H1 (cell line): ENCODE results near the gene TBX2. TPM values are rescaled to one million over a fixed set of nuclear protein-coding genes. Genes with fewer than 3 reads are reported as not detected.

Experiments used
- CTCF ChIA-PET: fragments of 300-600 bp; sonication (Branson Sonifier 250); formaldehyde crosslinking; loops from one replicate; lab custom pipeline; 2021; ENCODE audit not compliant: partially characterized antibody; lab: Charles Lee
- POLR2A ChIA-PET: fragments of 300-600 bp; sonication (Branson Sonifier 250); formaldehyde crosslinking; loops from one replicate; lab custom pipeline; 2021; ENCODE audit warnings: inconsistent platforms; ENCODE audit not compliant: partially characterized antibody; lab: Charles Lee
- DNase-seq, 2 experiments: peaks; one replicate each; pipeline versions ENCODE4 v3.0.0 to v3.0.0-alpha.2; 2010 to 2022; ENCODE audit warnings: low spot score in 2 of 2, low read depth in 1 of 2, mixed read lengths in 1 of 2
- FAIRE-seq: peaks from 2 replicates; lab custom pipeline; 2011; peaks lifted over from hg19 to GRCh38; lab: Jason Lieb, UNC
- H2AFZ ChIP-seq: 2 replicates; pipeline ENCODE4 v1.8.1; 2012; ENCODE audit warnings: low read length, inconsistent platforms
- H2AK5ac ChIP-seq: 2 replicates; pipeline ENCODE4 v1.6.1; 2013; ENCODE audit warnings: low read depth, low read length
- H2BK120ac ChIP-seq: replicated peaks from 2 replicates; pipeline ENCODE3; 2013; ENCODE audit warnings: low read depth, low read length, inconsistent platforms
- H2BK12ac ChIP-seq: 2 replicates; pipeline ENCODE4 v1.6.1; 2013; ENCODE audit warnings: low read depth, low read length
- H2BK15ac ChIP-seq: 2 replicates; pipeline ENCODE4 v1.6.1; 2013; ENCODE audit warnings: low read length
- H2BK20ac ChIP-seq: 2 replicates; pipeline ENCODE4 v1.6.1; 2013; ENCODE audit warnings: low read length
- H2BK5ac ChIP-seq: 2 replicates; pipeline ENCODE4 v1.6.1; 2013; ENCODE audit warnings: low read depth, low read length
- H3K14ac ChIP-seq: 2 replicates; pipeline ENCODE4 v1.6.1; 2013; ENCODE audit warnings: inconsistent platforms; ENCODE audit not compliant: insufficient read length
- H3K18ac ChIP-seq: 2 replicates; pipeline ENCODE4 v1.6.1; 2013; ENCODE audit warnings: low read length; ENCODE audit errors: extremely low read depth
- H3K23ac ChIP-seq: 2 replicates; pipeline ENCODE4 v1.6.1; 2013; ENCODE audit warnings: inconsistent platforms; ENCODE audit not compliant: insufficient read length
- H3K23me2 ChIP-seq: 2 replicates; pipeline ENCODE4 v1.6.1; 2013; ENCODE audit warnings: low read depth, low read length
- H3K27ac ChIP-seq: 2 replicates; pipeline ENCODE4 v1.6.1; 2011; ENCODE audit warnings: low read depth, low read length, inconsistent platforms
- H3K27me3 ChIP-seq, 4 experiments: replicated peaks in 1 of 4; 1 replicate in 1 of 4; 2 replicates in 3 of 4; pipeline versions ENCODE4 v1.6.1 to v1.8.1; 2011 to 2013; ENCODE audit warnings: low read length in 3 of 4, mild to moderate bottlenecking in 3 of 4, inconsistent platforms in 2 of 4, mixed read lengths in 2 of 4, moderate library complexity in 1 of 4; ENCODE audit not compliant: control insufficient read depth in 3 of 4, insufficient read depth in 3 of 4; ENCODE audit errors: extremely low read depth in 1 of 4
- H3K36me3 ChIP-seq, 4 experiments: 2 replicates each; pipeline versions ENCODE4 v1.6.1 to v1.8.1; 2011 to 2013; ENCODE audit warnings: mild to moderate bottlenecking in 4 of 4, low read length in 3 of 4, moderate library complexity in 2 of 4, control low read depth in 1 of 4, inconsistent platforms in 1 of 4; ENCODE audit not compliant: insufficient read depth in 4 of 4, control insufficient read depth in 2 of 4
- H3K4ac ChIP-seq: replicated peaks from 2 replicates; pipeline ENCODE3; 2013; ENCODE audit warnings: low read length, low read depth, mixed read lengths, inconsistent platforms; ENCODE audit not compliant: insufficient read length
- H3K4me1 ChIP-seq, 4 experiments: replicated peaks in 1 of 4; 1 replicate in 1 of 4; 2 replicates in 3 of 4; pipeline versions ENCODE4 v1.6.1 to v1.8.1; 2011 to 2013; ENCODE audit warnings: low read length in 3 of 4, inconsistent platforms in 2 of 4, mixed read lengths in 1 of 4; ENCODE audit not compliant: insufficient read depth in 4 of 4, control insufficient read depth in 3 of 4
- H3K4me2 ChIP-seq, 2 experiments: 2 replicates each; pipeline versions ENCODE4 v1.6.1 to v1.8.1; 2011 to 2013; ENCODE audit warnings: low read depth in 2 of 2, low read length in 2 of 2, control low read depth in 1 of 2, inconsistent platforms in 1 of 2, mild to moderate bottlenecking in 1 of 2; ENCODE audit not compliant: insufficient read depth in 1 of 2
- H3K4me3 ChIP-seq, 4 experiments: fragments of 200-600, 300-600 bp in 1 of 4; sonication (generic), shearing (Covaris generic), sonication (Bioruptor Twin) in 1 of 4; 2 replicates each; pipeline versions ENCODE4 v1.5.1 to v1.8.1; 2011 to 2016; ENCODE audit warnings: low read length in 4 of 4, low read depth in 3 of 4, control low read depth in 2 of 4, inconsistent platforms in 2 of 4, mild to moderate bottlenecking in 2 of 4, mixed read lengths in 1 of 4, moderate library complexity in 1 of 4; ENCODE audit not compliant: insufficient read depth in 2 of 4; ENCODE audit errors: extremely low read depth in 1 of 4
- H3K56ac ChIP-seq: replicated peaks from 2 replicates; pipeline ENCODE3; 2013; ENCODE audit warnings: low read depth, mild to moderate bottlenecking, mixed read lengths, low read length, inconsistent platforms; ENCODE audit not compliant: insufficient read length
- H3K79me1 ChIP-seq: 2 replicates; pipeline ENCODE4 v1.6.1; 2013; ENCODE audit warnings: low read depth, low read length, control low read depth
- H3K79me2 ChIP-seq, 2 experiments: 2 replicates each; pipeline versions ENCODE4 v1.6.1 to v1.8.1; 2012 to 2013; ENCODE audit warnings: low read length in 2 of 2, mild to moderate bottlenecking in 2 of 2, inconsistent platforms in 1 of 2; ENCODE audit not compliant: insufficient read depth in 2 of 2, control insufficient read depth in 1 of 2
- H3K9ac ChIP-seq, 4 experiments: replicated peaks in 1 of 4; 1 replicate in 1 of 4; 2 replicates in 3 of 4; pipeline versions ENCODE4 v1.6.1 to v1.8.1; 2011 to 2013; ENCODE audit warnings: low read depth in 3 of 4, low read length in 3 of 4, control low read depth in 2 of 4, mild to moderate bottlenecking in 2 of 4, moderate library complexity in 2 of 4, inconsistent platforms in 1 of 4; ENCODE audit errors: extremely low read depth in 1 of 4
- H3K9me3 ChIP-seq, 2 experiments: 2 replicates each; pipeline versions ENCODE4 v1.6.1 to v1.8.1; 2012 to 2013; ENCODE audit warnings: mild to moderate bottlenecking in 2 of 2, moderate library complexity in 2 of 2, control low read depth in 1 of 2, inconsistent platforms in 1 of 2, low read depth in 1 of 2, low read length in 1 of 2, mixed read lengths in 1 of 2; ENCODE audit not compliant: insufficient read depth in 2 of 2
- H4K20me1 ChIP-seq, 2 experiments: replicated peaks in 1 of 2; 2 replicates each; pipeline versions ENCODE3 to v1.8.1; 2011 to 2013; ENCODE audit warnings: inconsistent platforms in 2 of 2, low read length in 2 of 2, mild to moderate bottlenecking in 1 of 2; ENCODE audit not compliant: insufficient read depth in 2 of 2, control insufficient read depth in 1 of 2
- H4K5ac ChIP-seq: 2 replicates; pipeline ENCODE4 v1.6.1; 2013; ENCODE audit warnings: low read length, low read depth, mixed read lengths, inconsistent platforms; ENCODE audit not compliant: insufficient read length
- H4K8ac ChIP-seq: 2 replicates; pipeline ENCODE4 v1.8.0; 2013; ENCODE audit warnings: mild to moderate bottlenecking, moderate library complexity, low read length, inconsistent platforms; ENCODE audit not compliant: insufficient read depth; ENCODE audit errors: extremely low read depth
- H4K91ac ChIP-seq: replicated peaks from 2 replicates; pipeline ENCODE3; 2013; ENCODE audit warnings: low read length, mixed read lengths, inconsistent platforms; ENCODE audit not compliant: insufficient read length
- CTBP2 ChIP-seq: IDR thresholded peaks from 2 replicates; pipeline ENCODE4 v1.7.0; 2011; ENCODE audit warnings: borderline replicate concordance, mild to moderate bottlenecking, moderate library complexity, mixed read lengths, low read length; ENCODE audit not compliant: insufficient read depth, insufficient read length
- WGBS, 2 experiments: shearing (Covaris generic) in 1 of 2; methylation state at CpG; one replicate each; pipeline versions ENCODE4 v1.1.6 to v1.1.7; 2013 to 2015; ENCODE audit warnings: low lambda C conversion rate in 2 of 2, mixed read lengths in 2 of 2, inconsistent platforms in 1 of 2, low coverage in 1 of 2, missing lambda C conversion rate in 1 of 2; ENCODE audit not compliant: insufficient replicate concordance in 2 of 2, insufficient coverage in 1 of 2, insufficient read length in 1 of 2; ENCODE audit errors: extremely low coverage in 1 of 2, missing lambda C conversion rate in 1 of 2; 5-methylcytosine and 5-hydroxymethylcytosine counted together
- polyA plus RNA-seq, 7 experiments: library from polyadenylated mRNA; depleted of rRNA in 3 of 7; stranded (reverse) in 5 of 7; unstranded in 2 of 7; fragments of >200 nt in 5 of 7; fragments of 200-250 nt in 2 of 7; gene quantifications; 1 replicate in 5 of 7; 2 replicates in 1 of 7; 4 replicates in 1 of 7; pipeline versions ENCODE4 v1.2.1 to v1.2.3, GENCODE V29; 2011 to 2013; ENCODE audit warnings: missing spikeins in 2 of 7, mixed read lengths in 2 of 7
- total RNA-seq: library from RNA; stranded (reverse); fragmentation: NEBNext Ultra II Directional; extraction: Animal tissue kit (Norgen Biotek cat#: 25700); gene quantifications from 2 replicates; pipeline ENCODE4 v1.2.1, GENCODE V29; 2021

TBX2 gene
- total and polyA plus RNA-seq, 2 of the 8 experiments (the other 6 are each of a cell fraction or from before 2014, with no cell fraction given) = not detected

DNA sequence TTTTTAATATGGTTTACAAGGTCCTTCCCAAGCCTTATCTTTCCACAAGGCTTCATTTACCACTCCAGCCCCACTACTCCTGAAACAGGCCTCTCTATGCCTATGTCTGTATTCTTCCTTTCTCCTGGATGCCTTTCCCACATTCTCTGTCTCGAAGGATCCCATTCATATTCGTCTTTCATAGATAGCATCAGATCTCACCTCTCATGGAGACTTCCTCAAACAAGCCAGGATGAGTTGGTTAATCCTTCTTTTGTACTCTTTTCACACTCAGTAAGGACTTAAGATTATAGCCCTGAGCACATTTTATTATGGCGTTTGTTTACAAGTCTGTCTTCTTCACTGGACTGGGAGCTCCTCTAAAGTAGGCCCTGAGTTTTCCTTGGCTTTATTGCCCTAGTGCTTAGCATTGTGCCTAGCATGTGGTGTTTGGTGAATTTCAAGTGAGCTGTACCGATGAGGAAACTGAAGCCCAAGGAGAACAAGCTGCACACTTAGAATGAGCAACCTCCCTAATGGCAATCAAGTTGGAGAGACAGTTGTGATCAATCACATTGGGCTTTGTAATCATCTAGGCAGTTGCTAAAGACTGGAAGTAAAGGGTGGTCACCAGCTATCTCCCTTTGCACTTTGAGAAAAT, 42.6 kb downstream of the TBX2 start:
- Histone ChIP-seq H2BK120ac (no peak overlapping the region), H3K9ac (no peak overlapping the region), H3K14ac (no peak overlapping the region), H3K9me3 (no peaks in the 10 kb centered on the region), H3K23me2 (no peaks in the 10 kb centered on the region), H2AFZ (no peak overlapping the region), H3K4me2 (no peak overlapping the region), H4K5ac (no peak overlapping the region), H2BK5ac (no peak overlapping the region), H3K4me3 (no peak overlapping the region), H3K18ac (no peak overlapping the region), H2BK20ac (no peak overlapping the region), H4K91ac (no peak overlapping the region), H3K36me3 (no peaks in the 10 kb centered on the region), H3K27me3 (peaks cover 0 to 3% (median 2%) of the 10 kb centered on the region in 4 experiments; a peak in 4 of 7 replicates), H3K4me1 (0 out of 7 replicates have a peak, but pooled peaks cover 0 to 3% (median 0%) of the 10 kb centered on the region in 4 experiments), H3K56ac (no peak overlapping the region), H2BK12ac (no peak overlapping the region), H3K4ac (no peak overlapping the region), H4K8ac (no peak overlapping the region), H3K23ac (no peak overlapping the region), H3K79me2 (no peaks in the 10 kb centered on the region), H2AK5ac (no peak overlapping the region), H2BK15ac (no peak overlapping the region), H3K27ac (no peak overlapping the region), H4K20me1 (no peaks in the 10 kb centered on the region), H3K79me1 (no peaks in the 10 kb centered on the region)
- ChIA-PET CTCF (interaction anchor here (0.7 to 3.9 kb wide), 5 partner anchors 8 to 31 kb away, joined by 3 to 19 read pairs (median 5); no protein-coding TSS in a partner anchor), POLR2A (interaction anchor here (0.7 to 1.1 kb wide), 2 partner anchors 22 to 437 kb away, joined by 3 read pairs; no protein-coding TSS in a partner anchor)
- DNase-seq (peak in 1 of 2 experiments; percentile 13), FAIRE-seq (no peak)
- 79% methylated on average over 4 of the region's 4 CpGs; no CpG with 5 or more reads in 1 of the 2 experiments for WGBS, 2 experiments
- TF ChIP-seq CTBP2 = no peak
